PC-3 (cell line): ENCODE data around the gene SLC25A4. TPM values are rescaled to one million over a fixed set of nuclear protein-coding genes. Genes with fewer than 3 reads are reported as not detected.

Source experiments
- ATAC-seq: fragments of 200-7000 bp; cut with Tn5 transposase; 2 replicates; pipeline ENCODE4 v1.9.1; 2020; ENCODE audit warnings: mild to moderate bottlenecking, moderate library complexity
- BruUV-seq: library from RNA; stranded (reverse); fragments of 400-500 nt; replicated peaks from 2 replicates; lab custom pipeline; 2021; lab: Mats Ljungman, UMichigan
- CTCF ChIA-PET: fragments of 300-600 bp; sonication (Branson Sonifier 250); formaldehyde crosslinking; loops from one replicate; lab custom pipeline; 2022; ENCODE audit warnings: antibody characterized with exemption; lab: Charles Lee
- POLR2A ChIA-PET: fragments of 300-600 bp; sonication (Branson Sonifier 250); formaldehyde crosslinking; loops from one replicate; lab custom pipeline; 2022; ENCODE audit warnings: antibody characterized with exemption; ENCODE audit not compliant: unreplicated experiment; lab: Charles Lee
- DNase-seq: peaks from one replicate; pipeline ENCODE4 v3.0.0-alpha.2; 2015
- H2AFZ ChIP-seq: fragments of 300-600 bp; sonication (generic); 2 replicates; pipeline ENCODE4 v1.6.0; 2016; ENCODE audit warnings: antibody characterized with exemption, low read length
- H3F3A ChIP-seq: fragments of 300-600 bp; sonication (generic); one replicate; pipeline ENCODE4 v1.6.0; 2017; ENCODE audit warnings: antibody characterized with exemption, low read length, control low read depth, mild to moderate bottlenecking; ENCODE audit not compliant: unreplicated experiment
- H3K27ac ChIP-seq: fragments of 300-600 bp; sonication (generic); 2 replicates; pipeline ENCODE4 v1.5.1; 2016; ENCODE audit warnings: mild to moderate bottlenecking, low read length
- H3K27me3 ChIP-seq: fragments of 300-600 bp; sonication (generic); 2 replicates; pipeline ENCODE4 v1.6.1; 2016; ENCODE audit warnings: low read length, mixed read lengths
- H3K36me3 ChIP-seq: fragments of 300-600 bp; sonication (generic); 2 replicates; pipeline ENCODE4 v1.6.1; 2016; ENCODE audit warnings: low read depth, mixed run types, low read length, mixed read lengths
- H3K4me1 ChIP-seq: fragments of 300-600 bp; sonication (generic); 2 replicates; pipeline ENCODE4 v1.5.1; 2016; ENCODE audit warnings: low read length; ENCODE audit not compliant: insufficient read depth
- H3K4me2 ChIP-seq: fragments of 300-600 bp; sonication (generic); 2 replicates; pipeline ENCODE4 v1.6.0; 2016; ENCODE audit warnings: low read length
- H3K4me3 ChIP-seq: fragments of 300-600 bp; sonication (generic); 2 replicates; pipeline ENCODE4 v1.5.1; 2016; ENCODE audit warnings: mild to moderate bottlenecking, low read length, mixed read lengths
- H3K79me2 ChIP-seq: fragments of 300-600 bp; sonication (generic); 2 replicates; pipeline ENCODE4 v1.6.1; 2017; ENCODE audit warnings: low read length, mixed read lengths
- H3K9ac ChIP-seq: fragments of 300-600 bp; sonication (generic); 2 replicates; pipeline ENCODE4 v1.6.0; 2016; ENCODE audit warnings: mild to moderate bottlenecking, low read length
- H3K9me2 ChIP-seq: fragments of 300-600 bp; sonication (generic); replicated peaks from 2 replicates; pipeline ENCODE4 v1.6.1; 2016; ENCODE audit warnings: mixed run types, low read length, mixed read lengths
- H3K9me3 ChIP-seq: fragments of 300-600 bp; sonication (generic); 2 replicates; pipeline ENCODE4 v1.6.1; 2016; ENCODE audit warnings: low read length, mixed read lengths
- H4K20me1 ChIP-seq: fragments of 300-600 bp; sonication (generic); 2 replicates; pipeline ENCODE4 v1.6.1; 2016; ENCODE audit warnings: low read length, mixed read lengths
- EZH2 ChIP-seq: fragments of 300-600 bp; sonication (generic); IDR thresholded peaks from one replicate; pipeline ENCODE4 v1.6.1; 2017; ENCODE audit warnings: antibody characterized with exemption, mild to moderate bottlenecking, low read length; ENCODE audit not compliant: unreplicated experiment
- EZH2phosphoT487 ChIP-seq: fragments of 300-600 bp; sonication (generic); IDR thresholded peaks from 2 replicates; pipeline ENCODE4 v1.6.1; 2018; ENCODE audit warnings: mild to moderate bottlenecking, antibody characterized with exemption, low read length, borderline replicate concordance
- intact Hi-C: fragments of 100-400 bp; cut with micrococcal nuclease; formaldehyde crosslinking; loops from 2 replicates; pipeline ENCODE4 v1.9.0; 2023
- total RNA-seq: library from RNA; depleted of rRNA; stranded (reverse); fragments of >200 nt; gene quantifications from 2 replicates; pipeline ENCODE4 v1.2.3, GENCODE V29; 2014
- TF ChIP-seq, protein P1 (sequence below): fragments of 300-600 bp; sonication (generic); conservative IDR thresholded peaks from 2 replicates; pipeline ENCODE4 v1.5.1; 2017; ENCODE audit warnings: antibody characterized with exemption, low read depth, mild to moderate bottlenecking, low read length

Gene SLC25A4
- total RNA-seq, 1 experiment from 2014 or later, result 23.2 TPM

DNA sequence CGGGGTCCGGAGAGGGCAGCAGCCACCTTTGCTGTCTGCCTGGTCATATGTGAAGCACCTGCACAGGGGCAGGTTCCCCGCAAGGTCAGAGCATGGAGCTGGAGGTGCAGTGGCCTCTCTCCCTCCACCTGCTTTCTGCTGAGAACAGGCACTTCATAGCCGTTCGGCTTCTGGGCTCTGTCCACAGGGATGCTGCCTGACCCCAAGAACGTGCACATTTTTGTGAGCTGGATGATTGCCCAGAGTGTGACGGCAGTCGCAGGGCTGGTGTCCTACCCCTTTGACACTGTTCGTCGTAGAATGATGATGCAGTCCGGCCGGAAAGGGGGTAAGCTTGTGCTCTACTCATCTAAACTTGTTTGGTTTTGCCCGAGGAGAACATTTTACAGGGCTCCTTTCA is 2.5 kb downstream of the SLC25A4 start:
- POLR2A ChIA-PET, result no interaction called here
- no peak overlapping the region for H3K9ac ChIP-seq
- H3K27ac ChIP-seq, result no peak overlapping the region
- H3K4me3 ChIP-seq, result no peak overlapping the region
- no peaks in the 10 kb centered on the region for H3K36me3 ChIP-seq
- H3K4me1 ChIP-seq, result peaks cover 13% of the 10 kb centered on the region; the same call in 1 of the 2 replicates
- ATAC-seq (no peak), DNase-seq (no peak)
- H3K27me3 ChIP-seq, result no peaks in the 10 kb centered on the region
- H3K4me2 ChIP-seq, result no peak overlapping the region
- intact Hi-C loops, result no loop called here
- peaks cover 6% of the 10 kb centered on the region; the same call in 1 of the 2 replicates for H4K20me1 ChIP-seq
- H3F3A ChIP-seq, result no peaks in the 10 kb centered on the region
- CTCF ChIA-PET, result no interaction called here
- no TSS peak for BruUV-seq
- H3K9me3 ChIP-seq, result no peaks in the 10 kb centered on the region
- no peaks in the 10 kb centered on the region for H3K9me2 ChIP-seq
- no peak overlapping the region for H2AFZ ChIP-seq
- peaks cover 17% of the 10 kb centered on the region for H3K79me2 ChIP-seq
- TF ChIP-seq EZH2phosphoT487 (no peak), EZH2 (no peak)
- TF ChIP-seq, protein P1, sequence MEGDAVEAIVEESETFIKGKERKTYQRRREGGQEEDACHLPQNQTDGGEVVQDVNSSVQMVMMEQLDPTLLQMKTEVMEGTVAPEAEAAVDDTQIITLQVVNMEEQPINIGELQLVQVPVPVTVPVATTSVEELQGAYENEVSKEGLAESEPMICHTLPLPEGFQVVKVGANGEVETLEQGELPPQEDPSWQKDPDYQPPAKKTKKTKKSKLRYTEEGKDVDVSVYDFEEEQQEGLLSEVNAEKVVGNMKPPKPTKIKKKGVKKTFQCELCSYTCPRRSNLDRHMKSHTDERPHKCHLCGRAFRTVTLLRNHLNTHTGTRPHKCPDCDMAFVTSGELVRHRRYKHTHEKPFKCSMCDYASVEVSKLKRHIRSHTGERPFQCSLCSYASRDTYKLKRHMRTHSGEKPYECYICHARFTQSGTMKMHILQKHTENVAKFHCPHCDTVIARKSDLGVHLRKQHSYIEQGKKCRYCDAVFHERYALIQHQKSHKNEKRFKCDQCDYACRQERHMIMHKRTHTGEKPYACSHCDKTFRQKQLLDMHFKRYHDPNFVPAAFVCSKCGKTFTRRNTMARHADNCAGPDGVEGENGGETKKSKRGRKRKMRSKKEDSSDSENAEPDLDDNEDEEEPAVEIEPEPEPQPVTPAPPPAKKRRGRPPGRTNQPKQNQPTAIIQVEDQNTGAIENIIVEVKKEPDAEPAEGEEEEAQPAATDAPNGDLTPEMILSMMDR, result no peak

DNA sequence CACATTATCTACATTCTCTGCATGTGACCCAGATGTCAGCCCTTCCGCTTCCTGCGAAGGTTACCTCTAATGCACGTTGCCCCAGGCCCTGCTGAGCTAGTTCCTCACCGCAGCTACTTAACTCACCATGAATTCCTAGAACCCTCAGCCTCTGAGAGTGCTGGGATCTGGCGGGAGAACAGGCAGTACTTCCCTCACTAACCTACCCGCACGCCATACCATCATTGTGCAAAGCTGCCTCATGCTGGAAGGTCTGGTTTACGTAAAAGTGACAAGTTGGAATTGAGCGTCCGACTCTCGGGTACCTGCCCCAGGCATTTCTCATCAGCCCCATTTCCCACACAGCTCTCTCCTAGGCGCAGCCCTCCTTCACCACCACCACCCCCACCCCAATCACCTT is 6.3 kb downstream of the SLC25A4 start:
- Histone ChIP-seq H3K79me2 (peaks cover 7% of the 10 kb centered on the region; the same call in 1 of the 2 replicates), H3K36me3 (no peaks in the 10 kb centered on the region), H3F3A (no peaks in the 10 kb centered on the region), H3K9me2 (no peaks in the 10 kb centered on the region), H3K27me3 (no peaks in the 10 kb centered on the region), H3K27ac (no peak overlapping the region), H3K4me3 (no peak overlapping the region), H3K9me3 (no peaks in the 10 kb centered on the region), H3K4me2 (no peak overlapping the region), H2AFZ (no peak overlapping the region), H3K4me1 (peaks cover 8% of the 10 kb centered on the region; the same call in 1 of the 2 replicates), H3K9ac (no peak overlapping the region), H4K20me1 (no peaks in the 10 kb centered on the region)
- ATAC-seq, result no peak
- DNase-seq, result no peak
- TF ChIP-seq EZH2phosphoT487, result no peak
- no peak for TF ChIP-seq EZH2
- TF ChIP-seq, protein P1, result no peak
- intact Hi-C loops, result no loop called here
- POLR2A ChIA-PET, result no interaction called here
- BruUV-seq, result no TSS peak
- CTCF ChIA-PET, result no interaction called here

DNA sequence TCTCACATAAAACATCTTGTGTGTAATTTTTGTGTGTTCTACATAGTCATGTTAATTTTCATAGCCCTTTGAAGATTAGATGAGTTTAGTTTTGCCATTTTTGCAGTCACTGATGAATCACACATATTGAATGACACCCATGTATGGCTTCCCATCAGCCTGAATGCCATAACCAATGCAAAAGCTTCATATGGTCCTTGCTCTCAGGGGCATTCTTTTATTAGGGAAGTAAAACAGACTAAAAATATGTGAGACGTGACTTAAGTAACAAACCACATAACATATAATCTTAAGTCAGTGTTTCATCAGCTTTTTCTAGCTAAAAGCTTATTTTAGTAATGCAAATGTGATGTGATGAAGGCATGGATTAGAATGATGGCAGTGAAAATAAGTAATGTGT is 8.2 kb downstream of the SLC25A4 start:
- no TSS peak for BruUV-seq
- no peak for ATAC-seq
- Histone ChIP-seq H3K27ac (no peak overlapping the region), H3K27me3 (no peaks in the 10 kb centered on the region), H4K20me1 (no peaks in the 10 kb centered on the region), H3K9ac (no peak overlapping the region), H3F3A (no peaks in the 10 kb centered on the region), H3K4me2 (no peak overlapping the region), H3K4me1 (peaks cover 6% of the 10 kb centered on the region; the same call in 1 of the 2 replicates), H2AFZ (no peak overlapping the region), H3K79me2 (no peaks in the 10 kb centered on the region), H3K36me3 (no peaks in the 10 kb centered on the region), H3K9me2 (no peaks in the 10 kb centered on the region), H3K4me3 (no peak overlapping the region), H3K9me3 (no peaks in the 10 kb centered on the region)
- ChIA-PET CTCF (no interaction called here), POLR2A (no interaction called here)
- intact Hi-C loops, result no loop called here
- DNase-seq, result no peak
- TF ChIP-seq EZH2phosphoT487 (no peak), EZH2 (no peak)
- TF ChIP-seq, protein P1, result no peak
